Stimulated activated CD8-positive, alpha-beta memory T cell treated with anti-CD3 and anti-CD28 coated beads, Interleukin-12 subunit alpha, Interleukin-12 subunit beta, amount 100 ng/mL, for 4 hours (primary cell): ENCODE data around the gene INHBC.
"Not testable (repeated sequence)": the region's sequence is repeated elsewhere in the genome, so short reads cannot be mapped to it uniquely, and the experiment has no call there.

Source experiments
- DNase-seq: peaks from one replicate; pipeline ENCODE4 v3.0.0-alpha.2; 2020; ENCODE audit warnings: low read depth

Gene INHBC

DNA sequence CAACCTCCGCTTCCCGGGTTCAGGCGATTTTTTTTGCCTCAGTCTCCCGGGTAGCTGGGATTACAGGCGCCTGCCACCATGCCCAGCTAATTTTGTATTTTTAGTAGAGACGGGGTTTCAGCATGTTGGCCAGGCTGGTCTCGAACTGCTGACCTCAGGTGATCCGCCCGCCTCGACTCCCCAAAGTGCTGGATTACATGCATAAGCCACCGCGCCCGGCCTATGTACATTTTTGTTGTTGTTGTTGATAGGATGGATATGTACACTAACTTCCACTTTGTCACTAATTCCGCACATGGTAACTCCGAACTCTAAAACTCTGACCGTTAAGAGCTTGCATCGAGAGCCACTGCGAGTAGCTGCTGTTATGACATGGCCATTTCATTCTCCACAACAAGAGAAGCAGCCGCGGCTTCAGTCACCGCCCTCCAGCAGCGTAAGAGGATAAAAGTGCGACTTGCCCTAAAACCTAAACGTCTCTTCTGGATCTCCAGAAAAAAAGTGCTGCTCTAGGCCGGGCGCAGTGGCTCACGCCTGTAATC is 52.5 kb downstream of the INHBC start:
- no peak for DNase-seq

DNA sequence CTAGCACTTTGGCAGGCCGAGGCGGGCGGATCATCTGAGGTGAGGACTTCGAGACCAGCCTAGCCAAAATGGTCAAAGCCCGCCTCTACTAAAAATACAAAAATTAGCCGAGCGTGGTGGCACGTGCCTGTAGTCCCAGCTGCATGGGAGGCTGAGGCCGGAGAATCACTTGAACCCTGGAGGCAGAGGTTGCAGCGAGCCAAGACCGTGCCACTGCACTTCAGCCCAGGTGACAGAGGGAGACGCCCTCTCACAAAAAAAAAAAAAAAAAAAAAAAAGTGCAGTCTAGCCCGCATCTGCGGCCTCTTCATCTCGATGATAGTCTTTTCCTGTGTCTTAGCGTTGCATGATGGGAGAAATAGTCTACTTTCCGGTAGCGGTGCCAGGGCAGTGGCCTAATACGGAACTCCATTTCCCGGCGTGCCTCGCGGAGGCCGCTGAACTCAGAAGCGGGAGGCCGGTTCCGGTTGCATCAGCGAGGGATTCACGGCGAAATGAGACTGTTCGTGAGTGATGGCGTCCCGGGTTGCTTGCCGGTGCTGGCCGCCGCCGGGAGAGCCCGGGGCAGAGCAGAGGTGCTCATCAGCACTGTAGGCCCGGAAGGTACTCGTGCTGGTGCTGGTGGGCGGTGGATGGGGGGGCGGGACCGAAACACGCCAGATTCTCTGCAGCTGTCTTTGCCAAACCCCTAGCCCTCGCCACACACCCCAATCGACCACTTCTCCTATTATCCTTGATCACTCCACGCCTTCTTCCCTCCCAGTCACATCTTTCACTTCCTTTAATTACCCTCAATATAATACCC is 53.2 kb downstream of the INHBC start, which contains the start of gene MARS1:
TSS of gene MARS1 (plus strand) at position 472 of the 805 bp plus-strand sequence. CDS start at position 495, 23 bp downstream.
- DNase-seq = peak; percentile 82

DNA sequence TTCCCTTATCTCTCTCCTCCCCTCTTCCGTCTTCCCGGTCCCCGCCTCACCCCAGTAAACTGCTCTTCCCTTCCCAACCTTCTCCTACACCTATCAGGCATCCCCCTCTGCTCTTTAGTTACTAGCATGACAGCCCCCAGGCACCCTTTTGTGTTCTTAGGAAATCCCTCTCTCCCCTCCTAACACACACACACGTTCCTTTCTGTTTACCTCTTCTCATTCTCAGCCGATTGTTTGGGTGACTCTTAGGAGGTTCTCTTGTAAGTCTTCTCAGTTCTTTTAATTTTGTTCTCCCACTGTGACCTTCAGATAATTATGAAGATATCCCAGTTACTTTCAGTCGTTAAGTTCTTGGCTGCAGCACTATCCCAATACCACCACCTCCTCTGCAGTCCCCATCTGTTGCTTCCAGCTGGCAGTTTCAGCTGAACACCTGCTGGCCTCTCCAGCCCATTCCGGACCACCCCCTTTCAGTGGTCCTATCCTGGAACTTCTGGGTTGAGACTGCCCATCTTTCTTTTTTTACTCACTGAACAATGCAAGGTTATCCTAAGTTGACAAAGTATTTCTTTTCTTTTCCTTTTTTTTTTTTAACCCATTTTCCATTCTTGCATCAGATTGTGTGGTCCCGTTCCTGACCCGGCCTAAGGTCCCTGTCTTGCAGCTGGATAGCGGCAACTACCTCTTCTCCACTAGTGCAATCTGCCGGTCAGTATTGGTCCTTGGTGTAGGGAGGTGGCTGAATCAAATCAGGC is 54.0 kb downstream of the INHBC start:
- no peak for DNase-seq

DNA sequence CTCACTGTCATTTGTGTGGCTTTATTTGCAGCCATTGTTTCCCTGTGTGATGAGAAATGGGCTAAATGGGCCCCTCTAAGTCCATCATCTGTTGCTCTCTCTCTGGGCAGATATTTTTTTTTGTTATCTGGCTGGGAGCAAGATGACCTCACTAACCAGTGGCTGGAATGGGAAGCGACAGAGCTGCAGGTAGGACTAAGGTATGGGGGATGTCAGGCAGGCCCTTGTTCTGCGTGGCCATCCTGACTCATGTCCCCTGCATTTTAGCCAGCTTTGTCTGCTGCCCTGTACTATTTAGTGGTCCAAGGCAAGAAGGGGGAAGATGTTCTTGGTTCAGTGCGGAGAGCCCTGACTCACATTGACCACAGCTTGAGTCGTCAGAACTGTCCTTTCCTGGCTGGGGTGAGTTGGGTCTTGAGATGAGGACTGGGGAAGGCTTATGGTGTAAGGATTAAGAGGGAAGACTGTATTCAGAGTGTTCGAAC is 54.6 kb downstream of the INHBC start:
- no peak for DNase-seq

DNA sequence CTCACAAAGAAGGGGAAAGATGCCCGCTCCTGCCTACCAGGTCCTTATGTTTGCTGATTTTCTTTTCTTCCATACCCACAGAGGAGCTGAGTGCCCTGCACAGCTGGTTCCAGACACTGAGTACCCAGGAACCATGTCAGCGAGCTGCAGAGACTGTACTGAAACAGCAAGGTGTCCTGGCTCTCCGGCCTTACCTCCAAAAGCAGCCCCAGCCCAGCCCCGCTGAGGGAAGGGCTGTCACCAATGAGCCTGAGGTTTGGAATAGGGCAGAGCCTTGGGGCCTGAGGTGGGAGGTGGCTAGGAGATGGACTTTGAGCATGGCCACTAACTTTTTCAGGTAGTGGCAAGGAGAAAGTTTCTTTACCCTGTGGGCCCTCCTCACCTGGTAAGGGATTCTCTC is 55.5 kb downstream of the INHBC start:
- DNase-seq = no peak

DNA sequence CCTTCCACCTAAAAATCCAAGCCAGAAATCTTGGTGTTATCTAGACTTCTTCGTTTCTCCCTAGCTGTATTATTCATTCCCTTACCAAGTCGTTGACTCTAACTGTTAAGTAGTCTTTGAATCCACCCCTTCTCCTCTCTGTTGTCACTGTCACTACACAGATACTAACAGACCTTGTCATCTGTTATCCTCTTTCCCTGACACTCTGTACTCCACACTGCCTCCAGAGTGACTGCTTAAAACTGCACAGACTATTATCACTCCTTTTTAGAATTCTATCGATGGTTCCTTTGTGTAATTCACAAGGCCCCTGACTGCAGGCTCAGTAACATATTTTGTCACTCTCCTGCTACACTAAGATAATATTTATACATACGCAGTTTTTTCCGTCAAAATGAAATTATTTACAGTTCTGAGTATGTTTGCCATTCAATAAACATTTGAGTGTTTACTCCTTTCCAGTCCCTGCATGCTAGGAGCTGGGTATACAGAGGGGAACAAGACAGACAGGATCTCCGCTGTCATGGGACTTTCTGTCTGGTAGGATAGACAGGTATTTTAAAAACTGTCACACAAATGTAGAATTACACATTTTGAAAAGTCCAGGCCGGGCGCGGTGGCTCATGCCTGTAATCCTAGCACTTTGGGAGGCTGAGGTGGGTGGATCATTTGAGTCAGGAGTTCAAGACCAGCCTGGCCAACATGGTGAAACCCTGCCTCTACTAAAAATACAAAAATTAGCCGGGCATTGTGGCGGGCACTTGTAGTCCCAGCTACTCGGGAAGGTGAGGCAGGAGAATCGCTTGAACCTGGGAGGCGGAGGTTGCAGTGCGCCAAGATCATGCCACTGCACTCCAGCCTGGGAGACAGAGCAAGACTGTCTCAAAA is 57.1 kb downstream of the INHBC start:
- DNase-seq = no peak

DNA sequence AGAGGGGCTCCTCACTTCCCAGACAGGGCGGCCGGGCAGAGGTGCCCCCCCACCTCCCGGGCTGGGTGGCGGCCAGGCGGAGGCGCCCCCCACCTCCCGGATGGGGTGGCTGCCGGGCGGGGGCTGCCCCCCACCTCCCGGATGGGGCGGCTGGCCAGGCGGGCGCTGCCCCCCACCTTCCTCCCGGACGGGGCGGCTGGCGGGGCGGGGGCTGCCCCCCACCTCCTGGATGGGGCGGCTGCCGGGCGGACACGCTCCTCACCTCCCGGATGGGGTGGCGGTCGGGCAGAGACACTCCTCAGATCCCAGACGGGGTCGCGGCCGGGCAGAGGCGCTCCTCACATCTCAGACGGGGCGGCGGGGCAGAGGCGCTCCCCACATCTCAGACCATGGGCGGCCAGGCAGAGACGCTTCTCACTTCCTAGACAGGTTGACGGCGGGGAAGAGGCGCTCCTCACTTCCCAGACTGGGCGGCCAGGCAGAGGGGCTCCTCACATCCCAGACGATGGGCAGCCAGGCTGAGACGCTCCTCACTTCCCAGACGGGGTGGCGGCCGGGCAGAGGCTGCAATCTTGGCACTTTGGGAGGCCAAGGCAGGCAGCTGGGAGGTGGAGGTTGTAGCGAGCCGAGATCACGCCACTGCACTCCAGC is 60.6 kb downstream of the INHBC start:
- DNase-seq = not testable (repeated sequence)

DNA sequence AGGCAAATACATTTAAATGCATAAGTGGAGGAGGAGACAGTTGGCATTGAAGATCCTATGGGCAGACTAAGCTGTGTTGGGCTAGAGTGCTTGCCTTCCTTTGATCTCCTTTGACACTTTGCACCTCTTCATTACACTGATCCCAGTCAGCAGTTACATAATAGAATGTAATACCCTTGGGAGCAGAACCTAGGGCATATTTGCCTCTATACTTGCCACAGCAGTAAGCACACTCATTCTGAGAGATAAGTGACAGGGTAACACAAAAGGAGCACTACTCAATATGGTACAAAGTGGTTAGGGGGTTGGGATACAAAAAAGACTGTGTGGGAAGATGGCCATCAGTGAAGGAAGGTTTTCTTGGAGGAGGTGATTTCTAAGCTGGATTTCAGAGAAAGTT is 62.2 kb downstream of the INHBC start:
- no peak for DNase-seq

DNA sequence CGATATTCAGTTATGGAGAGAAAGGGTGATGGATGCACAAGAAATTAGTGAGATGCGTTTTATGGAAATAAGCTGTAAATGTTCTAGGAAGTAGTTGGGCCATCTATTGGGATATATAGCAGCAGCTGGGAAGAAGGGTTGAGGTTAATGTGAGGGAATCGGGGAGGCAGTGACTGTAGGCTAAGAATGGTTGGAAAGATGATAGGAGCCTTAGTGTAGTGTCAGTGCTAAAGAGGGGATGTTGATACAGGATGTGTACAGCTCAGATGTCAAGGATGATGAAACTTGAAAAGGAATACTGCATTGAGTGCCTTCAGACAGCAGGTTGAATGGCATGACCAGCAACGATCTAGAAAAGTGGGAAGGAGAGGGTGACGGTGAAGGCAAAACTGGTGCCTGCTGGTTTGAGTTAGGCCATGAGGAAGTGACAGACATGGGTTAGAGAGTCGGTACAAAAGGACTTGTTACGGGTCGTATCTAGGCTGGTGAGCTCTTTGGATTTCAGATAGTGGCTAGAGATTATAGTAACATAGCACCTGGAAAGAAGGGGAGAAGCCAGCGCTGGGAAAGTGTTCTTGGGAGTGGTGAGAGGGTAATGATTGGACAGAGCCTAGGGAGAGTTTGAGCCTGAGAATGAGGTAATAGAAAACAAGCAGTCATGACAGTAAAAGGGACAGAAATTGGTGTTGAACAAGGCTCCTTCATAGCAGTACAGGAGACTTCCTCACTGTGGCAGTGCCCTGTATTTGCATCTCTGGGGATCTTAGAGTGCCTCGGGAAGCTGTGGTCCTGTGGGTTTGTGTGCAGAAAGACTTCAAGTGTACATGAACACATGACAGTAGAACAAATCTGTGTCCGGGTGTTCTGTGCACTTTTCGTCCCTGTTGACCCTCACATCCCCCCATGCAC is 62.9 kb downstream of the INHBC start:
- DNase-seq = no peak

DNA sequence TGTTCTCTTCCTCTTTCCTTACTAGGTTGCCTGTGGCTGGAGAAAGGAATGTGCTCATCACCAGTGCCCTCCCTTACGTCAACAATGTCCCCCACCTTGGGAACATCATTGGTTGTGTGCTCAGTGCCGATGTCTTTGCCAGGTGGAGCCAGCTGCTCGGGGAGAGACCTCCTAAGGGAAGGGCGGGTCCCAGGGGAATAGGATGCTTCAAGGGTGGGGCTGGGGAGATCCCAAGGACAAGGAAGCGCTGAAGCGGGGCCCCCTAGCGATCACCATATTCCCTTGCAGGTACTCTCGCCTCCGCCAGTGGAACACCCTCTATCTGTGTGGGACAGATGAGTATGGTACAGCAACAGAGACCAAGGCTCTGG is 63.5 kb downstream of the INHBC start:
- DNase-seq = no peak

DNA sequence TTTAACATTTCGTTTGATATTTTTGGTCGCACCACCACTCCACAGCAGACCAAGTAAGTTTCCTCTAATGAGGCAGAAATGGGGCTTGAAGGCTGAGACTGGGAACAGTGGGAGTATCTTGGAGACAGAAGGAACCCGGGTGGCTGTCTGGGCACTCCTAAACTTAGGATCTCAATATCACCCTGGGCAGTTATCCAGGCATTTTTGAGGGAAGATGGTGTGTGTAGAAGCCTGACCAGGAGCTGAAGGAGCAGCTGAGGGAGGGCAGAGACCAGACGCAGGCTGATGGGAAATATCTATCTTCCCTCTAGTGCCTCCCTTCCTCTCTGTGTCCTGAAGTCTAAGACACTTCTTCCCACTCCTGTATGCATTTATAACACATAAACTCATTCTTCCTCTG is 64.0 kb downstream of the INHBC start:
- DNase-seq = no peak

DNA sequence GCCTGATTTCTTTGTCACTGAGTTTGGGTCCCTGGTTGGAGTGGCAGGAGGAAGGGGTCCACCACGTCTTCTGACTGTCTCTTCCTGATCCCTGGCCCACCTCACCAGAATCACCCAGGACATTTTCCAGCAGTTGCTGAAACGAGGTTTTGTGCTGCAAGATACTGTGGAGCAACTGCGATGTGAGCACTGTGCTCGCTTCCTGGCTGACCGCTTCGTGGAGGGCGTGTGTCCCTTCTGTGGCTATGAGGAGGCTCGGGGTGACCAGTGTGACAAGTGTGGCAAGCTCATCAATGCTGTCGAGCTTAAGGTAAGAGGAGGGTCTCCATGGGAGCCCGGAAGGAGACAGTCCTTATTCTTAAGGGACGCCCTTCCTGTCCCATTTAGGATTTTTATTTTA is 65.6 kb downstream of the INHBC start:
- DNase-seq = no peak
